OCI-LY7 (cell line): ENCODE results near the gene ZBTB20.

Experiments
- EZH2phosphoT487 ChIP-seq: fragments of 200-600 bp; sonication (generic); IDR thresholded peaks from 2 replicates; pipeline ENCODE4 v1.6.1; 2018; ENCODE audit warnings: low read depth, borderline replicate concordance, mild to moderate bottlenecking, mixed run types, antibody characterized with exemption, low read length, moderate library complexity, mixed read lengths
- TF ChIP-seq, protein P1 (sequence below): fragments of 200-600 bp; sonication (generic); conservative IDR thresholded peaks from 2 replicates; pipeline ENCODE4 v1.5.1; 2014; ENCODE audit warnings: mild to moderate bottlenecking, antibody characterized with exemption, low read length, moderate library complexity, mixed read lengths

DNA sequence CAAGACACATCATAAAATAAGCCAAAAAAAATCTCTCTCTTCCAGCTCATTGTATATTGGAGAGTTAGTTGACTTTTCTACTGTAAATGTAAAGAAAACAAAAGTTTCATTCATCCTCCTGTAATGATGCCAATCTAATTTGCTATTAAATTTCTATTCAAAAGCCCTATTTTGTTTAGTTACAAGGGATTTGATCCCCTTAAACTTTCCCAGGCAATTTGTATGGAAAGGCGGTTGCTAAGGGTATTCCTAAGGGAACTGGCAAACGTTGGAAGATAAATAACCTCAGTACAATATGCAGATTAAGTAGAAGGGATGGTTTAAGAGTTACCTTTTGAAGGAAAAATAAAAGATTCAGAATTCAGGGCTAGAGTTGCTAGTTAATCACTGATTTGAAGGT, 500.6 kb downstream of the ZBTB20 start:
- TF ChIP-seq, protein P1, sequence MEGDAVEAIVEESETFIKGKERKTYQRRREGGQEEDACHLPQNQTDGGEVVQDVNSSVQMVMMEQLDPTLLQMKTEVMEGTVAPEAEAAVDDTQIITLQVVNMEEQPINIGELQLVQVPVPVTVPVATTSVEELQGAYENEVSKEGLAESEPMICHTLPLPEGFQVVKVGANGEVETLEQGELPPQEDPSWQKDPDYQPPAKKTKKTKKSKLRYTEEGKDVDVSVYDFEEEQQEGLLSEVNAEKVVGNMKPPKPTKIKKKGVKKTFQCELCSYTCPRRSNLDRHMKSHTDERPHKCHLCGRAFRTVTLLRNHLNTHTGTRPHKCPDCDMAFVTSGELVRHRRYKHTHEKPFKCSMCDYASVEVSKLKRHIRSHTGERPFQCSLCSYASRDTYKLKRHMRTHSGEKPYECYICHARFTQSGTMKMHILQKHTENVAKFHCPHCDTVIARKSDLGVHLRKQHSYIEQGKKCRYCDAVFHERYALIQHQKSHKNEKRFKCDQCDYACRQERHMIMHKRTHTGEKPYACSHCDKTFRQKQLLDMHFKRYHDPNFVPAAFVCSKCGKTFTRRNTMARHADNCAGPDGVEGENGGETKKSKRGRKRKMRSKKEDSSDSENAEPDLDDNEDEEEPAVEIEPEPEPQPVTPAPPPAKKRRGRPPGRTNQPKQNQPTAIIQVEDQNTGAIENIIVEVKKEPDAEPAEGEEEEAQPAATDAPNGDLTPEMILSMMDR, result no peak
- no peak for TF ChIP-seq EZH2phosphoT487
